Esophagus squamous epithelium (tissue), 5 donors: ENCODE measurements around the gene PLCB4. TPM values are rescaled to one million over a fixed set of nuclear protein-coding genes. Genes with fewer than 3 reads are reported as not detected.

ENCODE experiments used
- DNase-seq: peaks from one replicate; lab custom pipeline; 2025; lab: John Stamatoyannopoulos, UW
- H3K27ac ChIP-seq, 4 donors: fragments of 200-600 bp; sonication (generic); one replicate each; pipeline ENCODE4 v1.5.1; 2016 to 2019; ENCODE audit warnings: mild to moderate bottlenecking in 1 of 4
- H3K27me3 ChIP-seq, 4 donors: fragments of 200-600 bp; sonication (generic); 1 replicate in 3 of 4; 2 replicates in 1 of 4; pipeline versions ENCODE4 v1.5.1 to v1.6.0; 2017 to 2021; ENCODE audit warnings: antibody characterized with exemption in 1 of 4
- H3K36me3 ChIP-seq, 3 donors: fragments of 200-600 bp; sonication (generic); one replicate each; pipeline ENCODE4 v1.5.1; 2016 to 2019
- H3K4me1 ChIP-seq, 3 donors: fragments of 200-600 bp; sonication (generic); one replicate each; pipeline ENCODE4 v1.5.1; 2017 to 2019
- H3K4me3 ChIP-seq, 4 donors: fragments of 200-600 bp; sonication (generic); 1 replicate in 3 of 4; 2 replicates in 1 of 4; pipeline ENCODE4 v1.5.1; 2016 to 2019; ENCODE audit warnings: mild to moderate bottlenecking in 2 of 4, moderate library complexity in 1 of 4
- H3K9me3 ChIP-seq, 3 donors: fragments of 200-600 bp; sonication (generic); one replicate each; pipeline ENCODE4 v1.5.1; 2016 to 2019
- POLR2A ChIP-seq, 4 donors: fragments of 450-650 bp; IDR thresholded peaks; one replicate each; pipeline ENCODE4 v1.6.1; 2017; ENCODE audit warnings: antibody characterized with exemption in 4 of 4, mild to moderate bottlenecking in 4 of 4, moderate library complexity in 3 of 4
- WGBS, 2 donors: methylation state at CpG; one replicate each; pipeline ENCODE4 v1.1.5; 2018; 5-methylcytosine and 5-hydroxymethylcytosine counted together
- intact Hi-C: fragments of 100-400 bp; cut with DNase I; formaldehyde crosslinking; loops from one replicate; pipeline ENCODE4 v1.15.0; 2022
- total RNA-seq, 4 donors: library from RNA; depleted of rRNA; stranded (reverse); fragments of >200 nt; gene quantifications; one replicate each; pipeline ENCODE4 v1.1.0, GENCODE V29; 2016
- TF ChIP-seq, protein P1 (sequence below), 6 experiments: fragments of 450-650 bp in 4 of 6; fragments of 200-600 bp in 2 of 6; sonication (generic) in 2 of 6; IDR thresholded peaks; one replicate each; pipeline ENCODE4 v1.5.1; 2016 to 2019; ENCODE audit warnings: antibody characterized with exemption in 6 of 6, mild to moderate bottlenecking in 4 of 6, moderate library complexity in 4 of 6
- donor health status: DM: yes; HTN: yes; CAD: no.

PLCB4 gene
- total RNA-seq, 4 donors from 2014 or later: 1.1 to 13.7 (median 2.8) TPM

DNA sequence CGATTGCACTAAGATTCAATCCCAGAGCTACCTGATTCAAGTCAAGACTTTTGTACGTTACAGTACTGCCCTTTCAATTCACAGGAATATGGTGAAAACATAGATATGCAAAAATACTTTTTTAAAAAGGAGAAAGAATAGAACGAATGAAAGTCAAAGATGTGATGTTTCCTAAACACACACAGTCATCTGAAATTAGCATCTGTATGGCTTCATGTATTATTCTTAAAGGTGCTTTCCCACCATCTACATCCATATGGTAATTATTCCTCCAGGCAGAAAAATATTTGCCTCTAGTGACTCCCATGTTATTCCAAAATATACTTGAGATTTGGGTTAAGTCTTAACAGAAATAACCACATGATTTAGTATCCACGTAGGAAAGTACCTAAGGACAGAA is 330.0 kb downstream of the PLCB4 start:
- peaks cover 0 to 18% (median 0%) of the 10 kb centered on the region in 3 donors for H3K36me3 ChIP-seq
- H3K27ac ChIP-seq: no peak overlapping the region
- WGBS, 2 donors: 78 to 86% methylated on average over 4 of the region's 4 CpGs
- H3K4me3 ChIP-seq: no peak overlapping the region
- no peaks in the 10 kb centered on the region for H3K27me3 ChIP-seq
- TF ChIP-seq, protein P1, sequence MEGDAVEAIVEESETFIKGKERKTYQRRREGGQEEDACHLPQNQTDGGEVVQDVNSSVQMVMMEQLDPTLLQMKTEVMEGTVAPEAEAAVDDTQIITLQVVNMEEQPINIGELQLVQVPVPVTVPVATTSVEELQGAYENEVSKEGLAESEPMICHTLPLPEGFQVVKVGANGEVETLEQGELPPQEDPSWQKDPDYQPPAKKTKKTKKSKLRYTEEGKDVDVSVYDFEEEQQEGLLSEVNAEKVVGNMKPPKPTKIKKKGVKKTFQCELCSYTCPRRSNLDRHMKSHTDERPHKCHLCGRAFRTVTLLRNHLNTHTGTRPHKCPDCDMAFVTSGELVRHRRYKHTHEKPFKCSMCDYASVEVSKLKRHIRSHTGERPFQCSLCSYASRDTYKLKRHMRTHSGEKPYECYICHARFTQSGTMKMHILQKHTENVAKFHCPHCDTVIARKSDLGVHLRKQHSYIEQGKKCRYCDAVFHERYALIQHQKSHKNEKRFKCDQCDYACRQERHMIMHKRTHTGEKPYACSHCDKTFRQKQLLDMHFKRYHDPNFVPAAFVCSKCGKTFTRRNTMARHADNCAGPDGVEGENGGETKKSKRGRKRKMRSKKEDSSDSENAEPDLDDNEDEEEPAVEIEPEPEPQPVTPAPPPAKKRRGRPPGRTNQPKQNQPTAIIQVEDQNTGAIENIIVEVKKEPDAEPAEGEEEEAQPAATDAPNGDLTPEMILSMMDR (IDR thresholded peaks at IDR 0.05): no peak
- no peak for TF ChIP-seq POLR2A (IDR thresholded peaks at IDR 0.05)
- DNase-seq: no peak
- H3K4me1 ChIP-seq: no peaks in the 10 kb centered on the region
- no peaks in the 10 kb centered on the region for H3K9me3 ChIP-seq
- intact Hi-C loops: no loop called here

DNA sequence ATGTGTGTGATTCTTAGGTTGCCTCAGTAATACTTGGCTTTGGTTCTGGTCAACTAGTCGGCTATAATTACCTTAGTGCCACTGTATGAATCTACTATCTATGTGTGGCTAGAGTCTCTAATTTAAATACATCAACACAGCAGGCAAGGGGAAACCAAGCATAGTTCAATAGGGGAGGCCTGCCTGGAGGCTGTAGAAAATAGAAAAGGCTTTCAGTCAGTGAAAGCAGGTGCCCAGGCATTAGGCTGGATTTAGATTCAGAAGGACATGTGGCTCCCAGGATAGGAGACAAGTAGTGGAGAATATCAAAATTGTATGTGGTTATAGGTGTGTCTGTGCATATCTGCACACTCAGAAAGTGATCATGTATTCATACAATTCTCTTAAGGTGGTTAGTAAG is 330.4 kb downstream of the PLCB4 start:
- no peak overlapping the region for H3K27ac ChIP-seq
- no peaks in the 10 kb centered on the region for H3K4me1 ChIP-seq
- intact Hi-C loops: no loop called here
- no peak overlapping the region for H3K4me3 ChIP-seq
- no peaks in the 10 kb centered on the region for H3K27me3 ChIP-seq
- DNase-seq: no peak
- H3K36me3 ChIP-seq: peaks cover 0 to 18% (median 0%) of the 10 kb centered on the region in 3 donors
- H3K9me3 ChIP-seq: no peaks in the 10 kb centered on the region
- 55 to 57% methylated on average over 1 of the region's 1 CpG for WGBS, 2 donors
- TF ChIP-seq POLR2A (IDR thresholded peaks at IDR 0.05): no peak
- TF ChIP-seq, protein P1 (IDR thresholded peaks at IDR 0.05): no peak

DNA sequence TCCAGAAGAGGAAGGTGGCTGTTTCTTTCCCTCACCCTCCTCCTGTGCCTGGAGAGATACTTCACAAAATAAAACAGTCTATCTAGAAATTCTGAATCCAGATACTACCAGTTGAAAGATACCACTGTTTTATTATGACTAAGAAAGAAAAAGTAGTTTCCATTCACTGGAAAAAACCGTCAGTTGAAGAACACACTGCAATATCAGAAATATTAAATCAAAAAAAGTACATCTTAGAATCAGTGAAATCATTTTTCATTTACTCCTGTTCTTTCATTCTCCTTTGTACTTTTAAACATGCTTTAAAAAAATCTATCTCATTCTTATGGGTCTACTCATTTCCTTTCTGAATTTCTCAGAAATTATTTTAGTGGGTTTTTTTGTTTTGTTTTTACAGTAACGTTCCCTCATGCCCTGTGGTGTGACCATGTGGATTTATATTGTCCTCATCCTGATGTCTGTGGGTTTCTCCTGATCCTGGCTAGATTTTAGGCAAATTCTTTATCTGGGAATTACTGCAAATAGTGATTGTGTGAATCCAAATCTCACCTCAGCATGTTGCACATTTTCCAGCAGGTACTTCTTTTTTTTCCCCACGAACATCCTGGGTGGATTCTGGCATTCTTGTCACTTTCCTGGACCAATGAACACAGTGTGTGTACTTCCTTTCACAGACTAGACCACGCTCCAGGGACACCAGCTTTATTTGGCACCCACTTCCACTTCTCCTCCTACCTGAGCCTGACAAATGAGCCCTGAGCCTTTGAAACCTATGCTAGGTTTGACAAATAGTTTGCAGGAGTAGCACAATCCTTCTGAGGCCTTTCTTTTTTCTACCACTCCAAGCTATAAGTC is 331.5 kb downstream of the PLCB4 start:
- WGBS, 2 donors: 48 to 55% methylated on average over 4 of the region's 4 CpGs
- DNase-seq: no peak
- no peak overlapping the region for H3K27ac ChIP-seq
- no peak overlapping the region for H3K4me3 ChIP-seq
- no peaks in the 10 kb centered on the region for H3K9me3 ChIP-seq
- no peaks in the 10 kb centered on the region for H3K27me3 ChIP-seq
- intact Hi-C loops: no loop called here
- TF ChIP-seq, protein P1 (IDR thresholded peaks at IDR 0.05): no peak
- no peak for TF ChIP-seq POLR2A (IDR thresholded peaks at IDR 0.05)
- H3K4me1 ChIP-seq: no peaks in the 10 kb centered on the region
- peaks cover 0 to 18% (median 0%) of the 10 kb centered on the region in 3 donors for H3K36me3 ChIP-seq

DNA sequence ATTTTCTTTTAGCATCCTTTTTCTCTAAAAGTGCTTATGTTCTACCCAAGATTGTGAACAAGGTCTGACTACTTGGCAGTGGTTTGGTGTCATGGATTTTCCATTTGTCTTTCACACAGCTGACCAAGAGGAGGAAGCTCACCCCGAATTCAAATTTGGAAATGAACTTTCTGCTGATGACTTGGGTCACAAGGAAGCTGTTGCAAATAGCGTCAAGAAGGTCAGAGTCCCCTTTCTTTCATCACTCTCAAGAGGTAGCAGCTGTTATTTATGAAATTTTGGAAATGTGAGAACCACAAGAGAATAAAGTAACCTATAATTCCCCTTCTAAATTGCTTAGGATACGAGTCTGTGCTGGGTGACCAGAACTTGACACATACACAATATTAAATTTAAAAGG is 332.5 kb downstream of the PLCB4 start:
- peaks cover 0 to 18% (median 0%) of the 10 kb centered on the region in 3 donors for H3K36me3 ChIP-seq
- H3K9me3 ChIP-seq: no peaks in the 10 kb centered on the region
- intact Hi-C loops: no loop called here
- no peaks in the 10 kb centered on the region for H3K4me1 ChIP-seq
- H3K27me3 ChIP-seq: no peaks in the 10 kb centered on the region
- DNase-seq: no peak
- no peak overlapping the region for H3K4me3 ChIP-seq
- 62 to 78% methylated on average over 3 of the region's 3 CpGs for WGBS, 2 donors
- H3K27ac ChIP-seq: no peak overlapping the region
- no peak for TF ChIP-seq POLR2A (IDR thresholded peaks at IDR 0.05)
- TF ChIP-seq, protein P1 (IDR thresholded peaks at IDR 0.05): no peak

DNA sequence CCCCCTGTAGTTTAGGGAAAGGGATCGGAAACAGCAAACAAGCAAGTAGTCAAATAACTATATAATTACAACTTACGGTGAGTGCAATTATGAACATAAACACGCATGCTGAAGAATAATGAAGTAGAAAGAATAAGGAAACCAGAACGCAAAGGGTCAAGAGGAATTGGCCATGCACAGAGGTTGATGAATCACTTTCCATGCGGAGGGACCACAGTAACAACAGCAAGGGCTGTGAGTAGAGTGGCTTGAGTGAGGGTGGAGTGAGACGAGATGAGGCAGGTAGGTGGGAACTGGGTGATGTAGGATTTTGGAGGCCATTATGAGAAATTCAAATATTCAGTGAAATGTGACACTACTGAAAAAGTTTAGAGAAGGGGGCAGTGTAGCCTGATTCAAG is 333.3 kb downstream of the PLCB4 start:
- no peak for DNase-seq
- H3K4me1 ChIP-seq: no peaks in the 10 kb centered on the region
- H3K36me3 ChIP-seq: peaks cover 0 to 18% (median 0%) of the 10 kb centered on the region in 3 donors
- H3K4me3 ChIP-seq: no peak overlapping the region
- TF ChIP-seq POLR2A (IDR thresholded peaks at IDR 0.05): no peak
- TF ChIP-seq, protein P1 (IDR thresholded peaks at IDR 0.05): no peak
- no peaks in the 10 kb centered on the region for H3K27me3 ChIP-seq
- 79 to 83% methylated on average over 6 of the region's 6 CpGs for WGBS, 2 donors
- H3K27ac ChIP-seq: no peak overlapping the region
- intact Hi-C loops: no loop called here
- no peaks in the 10 kb centered on the region for H3K9me3 ChIP-seq
